ENCODE data around the gene ISLR. TPM values are rescaled to one million over a fixed set of nuclear protein-coding genes. Genes with fewer than 3 reads are reported as not detected.

ISLR gene
- total RNA-seq, 2 donors from 2014 or later, result 10.5 to 15.8 TPM

DNA sequence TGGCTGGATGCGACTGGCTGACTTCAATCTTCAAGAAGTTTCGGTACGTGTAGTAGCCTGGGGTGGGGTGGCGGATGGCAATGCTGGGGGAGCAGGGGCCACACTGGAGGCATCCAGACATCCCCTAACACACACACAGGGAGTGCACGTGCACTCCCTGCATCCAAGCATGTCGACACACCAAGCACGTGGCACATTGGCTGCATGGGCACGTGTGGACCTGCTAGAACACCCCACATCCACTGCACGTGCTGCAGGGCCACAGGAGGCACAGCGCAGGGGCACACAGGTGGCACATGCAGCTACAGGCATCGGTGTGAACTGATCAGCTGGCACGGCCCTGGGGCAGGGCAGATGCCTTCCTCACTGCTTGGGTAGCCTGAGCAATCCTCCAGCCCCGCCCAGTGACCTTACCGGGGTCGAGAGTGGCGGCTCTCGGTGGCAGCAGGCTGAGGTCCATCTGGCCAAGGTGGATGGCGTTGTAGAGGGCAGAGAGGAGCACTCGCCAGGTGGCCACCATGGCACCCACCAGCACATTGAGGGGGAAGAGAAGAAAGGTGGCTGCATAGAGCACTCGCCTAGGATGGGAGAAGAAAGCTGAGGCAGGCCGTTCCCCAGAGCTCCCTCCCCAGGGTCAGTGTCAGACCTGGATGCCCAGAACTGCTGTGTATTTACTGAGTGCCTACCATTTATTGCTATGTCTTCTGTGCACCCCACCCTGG lies 7.5 kb downstream of the ISLR start:
- Histone ChIP-seq H3K4me3 (no peak overlapping the region), H3K27me3 (no peaks in the 10 kb centered on the region), H3K36me3 (replicated peaks in 1 of 2; ENCODE audit: insufficient read depth in 1 of 2, low read depth in 2 of 2) (no peaks in the 10 kb centered on the region), H3K27ac (no peak overlapping the region), H3K4me1 (peaks cover 6% of the 10 kb centered on the region), H3K9me3 (no peaks in the 10 kb centered on the region)
- 64 to 78% methylated on average over 15 to 20 of the region's 21 CpGs for WGBS, 2 donors
- intact Hi-C loops (cut with DNase I), result no loop called here
- TF ChIP-seq CTCF (IDR thresholded peaks at IDR 0.05), result no peak
- ATAC-seq, result no peak
- DNase-seq, result no peak

- Histone ChIP-seq H3K27ac (no peak overlapping the region), H3K27me3 (no peaks in the 10 kb centered on the region), H3K9me3 (no peaks in the 10 kb centered on the region), H3K36me3 (replicated peaks in 1 of 2; ENCODE audit: insufficient read depth in 1 of 2, low read depth in 2 of 2) (no peaks in the 10 kb centered on the region), H3K4me1 (peaks cover 6% of the 10 kb centered on the region), H3K4me3 (no peak overlapping the region)
- WGBS, 2 donors, result 77 to 82% methylated on average over 3 to 8 of the region's 8 CpGs
- TF ChIP-seq CTCF (IDR thresholded peaks at IDR 0.05) (no peak), POLR2A (IDR thresholded peaks at IDR 0.05) (no peak)
- no peak for DNase-seq
- no peak for ATAC-seq
- intact Hi-C loops (cut with DNase I), result no loop called here
Measured at GRCh38 chr15:74182131-74182530, 8.6 kb downstream of the ISLR start.

- WGBS, 2 donors, result 62 to 66% methylated on average over 4 to 12 of the region's 12 CpGs
- DNase-seq (no peak), ATAC-seq (no peak)
- no peaks in the 10 kb centered on the region for H3K9me3 ChIP-seq
- H3K36me3 ChIP-seq (replicated peaks in 1 of 2; ENCODE audit: insufficient read depth in 1 of 2, low read depth in 2 of 2), result no peaks in the 10 kb centered on the region
- no peaks in the 10 kb centered on the region for H3K27me3 ChIP-seq
- TF ChIP-seq POLR2A (IDR thresholded peaks at IDR 0.05), result no peak
- no peak for TF ChIP-seq CTCF (IDR thresholded peaks at IDR 0.05)
- H3K4me3 ChIP-seq, result no peak overlapping the region
- peaks cover 3% of the 10 kb centered on the region for H3K4me1 ChIP-seq
- H3K27ac ChIP-seq, result no peak overlapping the region
- intact Hi-C loops (cut with DNase I), result no loop called here
Measured at GRCh38 chr15:74184582-74185091, 11.1 kb downstream of the ISLR start.

DNA sequence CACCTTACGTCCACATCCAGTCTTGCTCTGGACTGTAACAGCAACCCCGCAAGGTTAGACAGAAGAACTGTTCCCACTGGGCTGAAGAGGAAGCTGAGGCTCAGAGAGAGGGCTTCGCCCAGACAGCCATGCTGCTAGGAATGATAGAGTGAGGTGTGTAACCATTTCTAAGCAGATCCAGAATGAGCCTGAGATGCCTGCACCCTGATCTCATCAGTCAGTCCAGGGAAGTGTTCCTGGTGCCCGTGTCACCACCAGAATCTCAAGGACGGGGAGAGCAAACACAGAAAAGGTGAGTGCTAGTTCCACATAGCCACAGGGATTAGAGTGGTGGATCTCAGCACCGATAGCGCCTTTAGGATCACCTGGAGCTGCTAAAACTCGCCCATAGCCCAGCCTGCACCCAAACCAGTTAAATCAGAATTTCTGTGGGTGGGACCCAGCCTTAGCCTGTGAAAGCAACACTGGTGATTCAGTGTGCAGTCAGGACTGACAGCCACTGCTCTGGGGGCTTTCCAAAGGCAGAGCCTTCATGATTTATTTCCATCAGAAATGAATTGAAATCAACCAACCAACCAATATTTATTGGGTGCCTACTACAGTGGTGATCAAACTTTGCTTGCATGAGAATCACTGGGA lies 12.3 kb downstream of the ISLR start:
- Histone ChIP-seq H3K27me3 (no peaks in the 10 kb centered on the region), H3K4me3 (no peak overlapping the region), H3K36me3 (replicated peaks in 1 of 2; ENCODE audit: insufficient read depth in 1 of 2, low read depth in 2 of 2) (no peaks in the 10 kb centered on the region), H3K4me1 (no peaks in the 10 kb centered on the region), H3K9me3 (no peaks in the 10 kb centered on the region), H3K27ac (no peak overlapping the region)
- WGBS, 2 donors, result 34 to 39% methylated on average over 8 of the region's 8 CpGs
- TF ChIP-seq CTCF (IDR thresholded peaks at IDR 0.05) (no peak), POLR2A (IDR thresholded peaks at IDR 0.05) (no peak)
- no peak for ATAC-seq
- intact Hi-C loops (cut with DNase I), result no loop called here
- no peak for DNase-seq

Data from body of pancreas (tissue), 4 donors.